EH (cell line): Measurements from ENCODE around the gene ITGB1.
"Not testable (repeated sequence)": the region's sequence is repeated elsewhere in the genome, so short reads cannot be mapped to it uniquely, and the experiment has no call there.

Experiments
- DNase-seq: peaks from one replicate; pipeline ENCODE4 v3.0.0-alpha.2; 2015; ENCODE audit warnings: low read depth

ITGB1 gene

GRCh38 chr10:32958085-32959005 is at the start of gene ITGB1:
TSS of gene ITGB1 (minus strand) at chr10:32958230. CDS start at chr10:32935558, 22,672 bp downstream.
- DNase-seq: peak; percentile 98

- no peak for DNase-seq
Measured at GRCh38 chr10:33006342-33006887, 48.4 kb upstream of the ITGB1 start.

- peak; percentile 98 for DNase-seq
Measured at GRCh38 chr10:33005322-33006301, 47.6 kb upstream of the ITGB1 start.

GRCh38 chr10:33001908-33002492 is 44.0 kb upstream of the ITGB1 start:
- no peak for DNase-seq

GRCh38 chr10:32998060-32998581 is 40.1 kb upstream of the ITGB1 start:
- DNase-seq: not testable (repeated sequence)

GRCh38 chr10:32995751-32996150 is 37.7 kb upstream of the ITGB1 start:
- DNase-seq: no peak

- DNase-seq: no peak
Measured at GRCh38 chr10:32995066-32995622, 37.1 kb upstream of the ITGB1 start.

- not testable (repeated sequence) for DNase-seq
Measured at GRCh38 chr10:32994632-32995031, 36.6 kb upstream of the ITGB1 start.

- DNase-seq: not testable (repeated sequence)
Measured at GRCh38 chr10:32992310-32992709, 34.3 kb upstream of the ITGB1 start.

- DNase-seq: no peak
Measured at GRCh38 chr10:32990811-32991210, 32.8 kb upstream of the ITGB1 start.

- no peak for DNase-seq
Measured at GRCh38 chr10:32988604-32989003, 30.6 kb upstream of the ITGB1 start.

GRCh38 chr10:32987172-32987571 is 29.1 kb upstream of the ITGB1 start:
- DNase-seq: no peak

- peak; percentile 85 for DNase-seq
Measured at GRCh38 chr10:32985775-32986350, 27.8 kb upstream of the ITGB1 start.

GRCh38 chr10:32985341-32985764 is 27.3 kb upstream of the ITGB1 start:
- DNase-seq: peak; percentile 44

GRCh38 chr10:32984003-32984600 is 26.1 kb upstream of the ITGB1 start:
- no peak for DNase-seq

- DNase-seq: peak; percentile 97
Measured at GRCh38 chr10:32982911-32983909, 25.2 kb upstream of the ITGB1 start.

- peak; percentile 94 for DNase-seq
Measured at GRCh38 chr10:32982293-32982709, 24.3 kb upstream of the ITGB1 start.

GRCh38 chr10:32981760-32982159 is 23.7 kb upstream of the ITGB1 start:
- peak; percentile 57 for DNase-seq
